ENCODE results near the gene METTL27. TPM values are rescaled to one million over a fixed set of nuclear protein-coding genes. Genes with fewer than 3 reads are reported as not detected.

METTL27 gene
- total and polyA plus RNA-seq, 4 donors, result 0.49 to 4.2 (median 0.73) TPM

GRCh38 chr7:73830681-73831583 lies 11.4 kb downstream of the METTL27 start, which contains the start of gene CLDN4:
TSS of gene CLDN4 (plus strand) at chr7:73830996. CDS start at chr7:73831202, 206 bp downstream.
- Histone ChIP-seq H3K4me1 (ENCODE audit: control insufficient read depth, insufficient read depth, low read length) (peaks cover 11% of the 10 kb centered on the region), H3K9me3 (ENCODE audit: control insufficient read depth, insufficient read depth, low read length) (peaks cover 1% of the 10 kb centered on the region), H3K27ac (ENCODE audit: low read depth, low read length) (no peak within 1 kb of the TSS), H3K27me3 (ENCODE audit: control insufficient read depth, insufficient read depth, low read length) (peaks cover 10% of the 10 kb centered on the region), H3K4me3 (ENCODE audit: low read depth, low read length) (no peak within 1 kb of the TSS), H3K36me3 (ENCODE audit: control insufficient read depth, insufficient read depth, low read length) (peaks cover 2% of the 10 kb centered on the region)
- 62% methylated on average over 39 of the region's 42 CpGs for WGBS (ENCODE audit: insufficient coverage)
- DNase-seq (ENCODE audit: low read depth in 4 of 6, low spot score in 6 of 6), result no peak

- 79% methylated on average over 10 of the region's 13 CpGs for WGBS (ENCODE audit: insufficient coverage)
- no peak overlapping the region for H3K27ac ChIP-seq (ENCODE audit: low read depth, low read length)
These were observed 12.2 kb downstream of the METTL27 start for GRCh38 chr7:73829921-73830680.

GRCh38 chr7:73829505-73829904 lies 12.8 kb downstream of the METTL27 start:
- H3K4me3 ChIP-seq (ENCODE audit: low read depth, low read length), result no peak overlapping the region
- 38% methylated on average over 7 of the region's 7 CpGs for WGBS (ENCODE audit: insufficient coverage)
- no peak for DNase-seq (ENCODE audit: low read depth in 4 of 6, low spot score in 6 of 6)
- H3K9me3 ChIP-seq (ENCODE audit: control insufficient read depth, insufficient read depth, low read length), result no peaks in the 10 kb centered on the region
- H3K36me3 ChIP-seq (ENCODE audit: control insufficient read depth, insufficient read depth, low read length), result peaks cover 2% of the 10 kb centered on the region
- peaks cover 11% of the 10 kb centered on the region for H3K4me1 ChIP-seq (ENCODE audit: control insufficient read depth, insufficient read depth, low read length)
- H3K27ac ChIP-seq (ENCODE audit: low read depth, low read length), result no peak overlapping the region
- H3K27me3 ChIP-seq (ENCODE audit: control insufficient read depth, insufficient read depth, low read length), result peaks cover 10% of the 10 kb centered on the region

More at GRCh38 chr7:73829921-73830680, 12.2 kb downstream of the METTL27 start:
- no peak for DNase-seq (ENCODE audit: low read depth in 4 of 6, low spot score in 6 of 6)
- peaks cover 11% of the 10 kb centered on the region for H3K4me1 ChIP-seq (ENCODE audit: control insufficient read depth, insufficient read depth, low read length)
- H3K36me3 ChIP-seq (ENCODE audit: control insufficient read depth, insufficient read depth, low read length), result peaks cover 2% of the 10 kb centered on the region
- peaks cover 10% of the 10 kb centered on the region for H3K27me3 ChIP-seq (ENCODE audit: control insufficient read depth, insufficient read depth, low read length)
- peaks cover 1% of the 10 kb centered on the region for H3K9me3 ChIP-seq (ENCODE audit: control insufficient read depth, insufficient read depth, low read length)
- H3K4me3 ChIP-seq (ENCODE audit: low read depth, low read length), result no peak overlapping the region

- 92% methylated on average over 5 of the region's 5 CpGs for WGBS (ENCODE audit: insufficient coverage)
These were observed 13.3 kb downstream of the METTL27 start for GRCh38 chr7:73828972-73829371.

GRCh38 chr7:73828107-73828803 lies 14.1 kb downstream of the METTL27 start:
- WGBS (ENCODE audit: insufficient coverage), result 54% methylated on average over 5 of the region's 14 CpGs
- DNase-seq (ENCODE audit: low read depth in 4 of 6, low spot score in 6 of 6), result no peak
- no peaks in the 10 kb centered on the region for H3K9me3 ChIP-seq (ENCODE audit: control insufficient read depth, insufficient read depth, low read length)
- H3K27me3 ChIP-seq (ENCODE audit: control insufficient read depth, insufficient read depth, low read length), result peaks cover 10% of the 10 kb centered on the region
- peaks cover 11% of the 10 kb centered on the region for H3K4me1 ChIP-seq (ENCODE audit: control insufficient read depth, insufficient read depth, low read length)
- H3K27ac ChIP-seq (ENCODE audit: low read depth, low read length), result no peak overlapping the region
- peaks cover 2% of the 10 kb centered on the region for H3K36me3 ChIP-seq (ENCODE audit: control insufficient read depth, insufficient read depth, low read length)
- H3K4me3 ChIP-seq (ENCODE audit: low read depth, low read length), result no peak overlapping the region

More at GRCh38 chr7:73828972-73829371, 13.3 kb downstream of the METTL27 start:
- Histone ChIP-seq H3K36me3 (ENCODE audit: control insufficient read depth, insufficient read depth, low read length) (peaks cover 2% of the 10 kb centered on the region), H3K27ac (ENCODE audit: low read depth, low read length) (no peak overlapping the region), H3K27me3 (ENCODE audit: control insufficient read depth, insufficient read depth, low read length) (peaks cover 10% of the 10 kb centered on the region), H3K4me1 (ENCODE audit: control insufficient read depth, insufficient read depth, low read length) (peaks cover 11% of the 10 kb centered on the region), H3K4me3 (ENCODE audit: low read depth, low read length) (no peak overlapping the region), H3K9me3 (ENCODE audit: control insufficient read depth, insufficient read depth, low read length) (no peaks in the 10 kb centered on the region)
- no peak for DNase-seq (ENCODE audit: low read depth in 4 of 6, low spot score in 6 of 6)

- peak in 2 of 6 donors; percentile 32 to 75 for DNase-seq (ENCODE audit: low read depth in 4 of 6, low spot score in 6 of 6)
- H3K4me3 ChIP-seq (ENCODE audit: low read depth, low read length), result no peak overlapping the region
- 37% methylated on average over 4 of the region's 11 CpGs for WGBS (ENCODE audit: insufficient coverage)
- H3K27me3 ChIP-seq (ENCODE audit: control insufficient read depth, insufficient read depth, low read length), result peaks cover 10% of the 10 kb centered on the region
- H3K36me3 ChIP-seq (ENCODE audit: control insufficient read depth, insufficient read depth, low read length), result peaks cover 2% of the 10 kb centered on the region
- no peak overlapping the region for H3K27ac ChIP-seq (ENCODE audit: low read depth, low read length)
- peaks cover 11% of the 10 kb centered on the region for H3K4me1 ChIP-seq (ENCODE audit: control insufficient read depth, insufficient read depth, low read length)
- no peaks in the 10 kb centered on the region for H3K9me3 ChIP-seq (ENCODE audit: control insufficient read depth, insufficient read depth, low read length)
These were observed 14.7 kb downstream of the METTL27 start for GRCh38 chr7:73827567-73828106.

GRCh38 chr7:73824986-73825385 lies 17.3 kb downstream of the METTL27 start:
- no peaks in the 10 kb centered on the region for H3K36me3 ChIP-seq (ENCODE audit: control insufficient read depth, insufficient read depth, low read length)
- H3K9me3 ChIP-seq (ENCODE audit: control insufficient read depth, insufficient read depth, low read length), result no peaks in the 10 kb centered on the region
- DNase-seq (ENCODE audit: low read depth in 4 of 6, low spot score in 6 of 6), result no peak
- H3K4me1 ChIP-seq (ENCODE audit: control insufficient read depth, insufficient read depth, low read length), result peaks cover 8% of the 10 kb centered on the region
- no peaks in the 10 kb centered on the region for H3K27me3 ChIP-seq (ENCODE audit: control insufficient read depth, insufficient read depth, low read length)
- WGBS (ENCODE audit: insufficient coverage), result 75% methylated on average over 9 of the region's 9 CpGs
- no peak overlapping the region for H3K27ac ChIP-seq (ENCODE audit: low read depth, low read length)
- H3K4me3 ChIP-seq (ENCODE audit: low read depth, low read length), result no peak overlapping the region

GRCh38 chr7:73823873-73824592 lies 18.3 kb downstream of the METTL27 start:
- no peaks in the 10 kb centered on the region for H3K9me3 ChIP-seq (ENCODE audit: control insufficient read depth, insufficient read depth, low read length)
- H3K36me3 ChIP-seq (ENCODE audit: control insufficient read depth, insufficient read depth, low read length), result no peaks in the 10 kb centered on the region
- no peak for DNase-seq (ENCODE audit: low read depth in 4 of 6, low spot score in 6 of 6)
- H3K27me3 ChIP-seq (ENCODE audit: control insufficient read depth, insufficient read depth, low read length), result no peaks in the 10 kb centered on the region
- H3K27ac ChIP-seq (ENCODE audit: low read depth, low read length), result no peak overlapping the region
- H3K4me3 ChIP-seq (ENCODE audit: low read depth, low read length), result no peak overlapping the region
- peaks cover 8% of the 10 kb centered on the region for H3K4me1 ChIP-seq (ENCODE audit: control insufficient read depth, insufficient read depth, low read length)
- WGBS (ENCODE audit: insufficient coverage), result 73% methylated on average over 10 of the region's 11 CpGs
